HG03108 (cell line): Measurements from ENCODE around the gene TMEM150A.
"Not testable (repeated sequence)": the region's sequence is repeated elsewhere in the genome, so short reads cannot be mapped to it uniquely, and the experiment has no call there.

Experiments
- ATAC-seq: cut with Tn5 transposase; IDR thresholded peaks from one replicate; pipeline ENCODE4 v1.9.1; 2021; ENCODE audit warnings: moderate library complexity; ENCODE audit not compliant: unreplicated experiment

Gene TMEM150A

DNA sequence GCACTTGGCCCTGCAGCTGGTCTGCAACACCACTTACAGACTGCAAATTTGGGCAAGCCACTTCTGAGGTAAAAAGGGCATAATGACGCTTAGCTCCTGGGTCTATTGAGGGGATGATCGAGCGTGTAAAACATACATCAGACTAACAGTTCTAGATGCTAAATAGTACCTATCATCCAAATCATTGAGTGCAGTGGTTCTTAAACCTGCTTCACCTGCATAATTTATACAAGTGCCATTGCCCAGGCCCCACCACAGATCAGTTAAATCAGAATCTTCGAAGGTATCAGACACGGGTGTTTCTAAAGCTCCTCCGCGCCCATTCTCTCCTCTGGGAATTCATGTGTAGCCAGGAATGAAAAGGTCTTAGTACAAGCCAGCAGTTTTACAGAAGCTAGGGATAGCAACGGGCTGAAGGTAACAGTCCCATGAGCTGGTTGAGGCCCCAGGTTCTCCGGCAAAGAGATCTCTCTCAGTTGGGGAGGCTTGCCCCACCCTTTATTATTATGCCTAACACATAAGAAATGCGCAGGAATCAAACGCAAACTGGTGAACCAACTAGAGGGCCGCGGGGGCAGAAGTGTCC, 7.7 kb downstream of the TMEM150A start:
- no peak for ATAC-seq

DNA sequence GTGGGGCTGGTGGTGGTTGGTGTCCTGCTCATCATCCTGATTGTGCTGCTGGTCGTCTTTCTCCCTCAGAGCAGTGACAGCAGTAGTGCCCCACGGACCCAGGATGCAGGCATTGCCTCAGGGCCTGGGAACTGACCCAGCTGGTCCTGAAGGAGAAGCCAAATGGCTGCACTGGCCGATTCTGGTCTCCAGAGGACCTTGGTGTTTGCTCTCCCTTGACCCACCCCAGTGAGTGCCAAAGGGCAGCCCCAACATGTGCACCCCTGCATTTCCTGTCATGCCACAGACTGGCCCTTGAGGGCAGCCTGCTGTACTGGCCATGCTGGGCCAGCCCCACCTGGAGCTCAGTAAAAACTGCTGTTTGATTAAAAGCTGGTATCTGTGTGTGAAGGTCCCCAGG, 9.5 kb downstream of the TMEM150A start:
- no peak for ATAC-seq

DNA sequence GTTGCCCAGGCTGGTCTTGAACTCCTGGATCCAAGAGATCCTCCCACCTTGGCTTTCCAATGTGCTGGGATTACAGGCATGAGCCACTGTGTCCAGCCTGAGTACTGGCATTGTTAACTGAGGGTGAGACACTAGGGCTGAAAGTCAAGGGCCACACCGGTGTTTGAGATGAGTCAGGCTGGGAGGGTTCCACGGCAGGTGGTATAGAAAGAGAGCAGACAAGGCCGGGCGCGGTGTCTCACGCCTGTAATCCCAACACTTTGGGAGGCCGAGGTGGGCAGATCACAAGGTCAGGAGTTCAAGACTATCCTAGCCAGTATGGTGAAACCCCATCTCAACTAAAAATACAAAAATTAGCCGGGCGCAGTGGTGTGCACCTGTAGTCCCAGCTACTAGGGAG, 10.2 kb downstream of the TMEM150A start:
- not testable (repeated sequence) for ATAC-seq

DNA sequence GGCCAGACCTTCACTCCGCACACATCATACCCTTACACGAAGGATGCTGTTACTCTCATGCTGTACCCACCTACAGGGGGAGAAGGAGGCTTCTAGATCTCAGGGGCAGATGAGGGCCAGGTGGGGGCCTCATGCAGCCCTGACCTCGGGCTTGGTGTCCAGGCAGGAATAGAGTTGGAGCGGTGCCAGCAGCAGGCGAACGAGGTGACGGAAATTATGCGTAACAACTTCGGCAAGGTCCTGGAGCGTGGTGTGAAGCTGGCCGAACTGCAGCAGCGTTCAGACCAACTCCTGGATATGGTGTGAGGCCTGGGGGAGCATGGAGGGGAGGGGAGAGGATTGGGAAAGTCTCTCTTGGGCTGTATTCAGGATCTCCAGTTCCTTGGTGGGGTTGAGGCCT, 10.9 kb downstream of the TMEM150A start:
- ATAC-seq, result no peak

DNA sequence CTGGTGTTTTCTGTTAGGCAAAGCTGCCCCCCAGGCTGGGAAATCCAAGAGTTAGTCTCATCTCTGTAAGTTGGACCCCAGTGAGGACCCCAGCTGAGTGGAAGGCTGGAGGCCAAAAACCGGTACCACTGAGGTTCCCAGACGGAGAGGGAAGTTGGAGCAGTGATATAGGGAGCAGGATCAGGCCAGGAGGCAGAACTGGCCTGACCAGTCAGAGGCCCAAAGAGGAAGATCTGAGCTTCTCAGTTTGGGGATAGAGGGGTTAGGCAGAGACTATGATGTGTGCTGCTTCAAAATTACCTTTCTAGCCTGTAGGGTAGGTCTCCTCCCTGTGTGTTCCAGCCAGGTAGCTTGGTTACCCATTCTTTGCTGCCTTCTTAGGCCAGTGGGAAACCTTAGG, 11.5 kb downstream of the TMEM150A start:
- ATAC-seq, result no peak

DNA sequence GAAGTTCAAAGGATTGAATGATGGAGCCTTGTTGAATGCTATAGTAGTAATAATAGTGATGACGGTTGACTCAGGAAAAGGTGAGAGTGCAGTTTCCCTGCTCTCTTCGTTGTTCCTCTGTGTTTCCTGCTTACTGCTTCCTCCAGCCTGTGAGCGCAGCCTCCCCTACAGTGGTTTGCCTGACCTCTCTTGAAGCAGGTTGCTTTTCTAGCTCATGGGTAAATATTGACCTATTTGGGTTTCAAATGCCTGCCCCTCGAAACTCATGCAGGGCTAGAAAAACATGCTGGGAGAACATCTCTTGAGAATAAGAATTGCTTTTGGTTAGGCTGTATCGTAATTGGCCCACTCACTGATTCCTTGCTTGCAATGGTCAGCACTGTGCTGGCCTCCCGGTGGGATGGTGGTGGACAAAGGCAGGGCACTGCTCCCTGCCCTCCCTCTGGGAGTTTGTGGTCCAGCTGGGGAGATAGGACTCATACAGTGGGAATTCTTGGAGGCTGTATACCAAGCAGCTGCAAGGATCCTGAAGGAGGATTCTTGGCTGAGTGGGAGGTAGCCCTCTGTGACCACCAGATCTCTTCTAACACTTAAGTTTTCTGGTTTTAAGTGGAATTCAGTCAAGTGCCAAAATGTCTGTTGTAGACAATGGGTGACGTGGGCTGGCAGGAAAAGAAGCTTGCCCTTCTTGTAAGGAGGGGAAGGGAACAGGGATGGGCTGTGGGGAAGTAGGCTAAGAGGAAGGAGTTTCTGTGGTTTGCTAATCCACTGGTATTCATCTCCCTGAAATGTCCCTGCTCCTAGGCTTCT, 12.3 kb downstream of the TMEM150A start:
- no peak for ATAC-seq

DNA sequence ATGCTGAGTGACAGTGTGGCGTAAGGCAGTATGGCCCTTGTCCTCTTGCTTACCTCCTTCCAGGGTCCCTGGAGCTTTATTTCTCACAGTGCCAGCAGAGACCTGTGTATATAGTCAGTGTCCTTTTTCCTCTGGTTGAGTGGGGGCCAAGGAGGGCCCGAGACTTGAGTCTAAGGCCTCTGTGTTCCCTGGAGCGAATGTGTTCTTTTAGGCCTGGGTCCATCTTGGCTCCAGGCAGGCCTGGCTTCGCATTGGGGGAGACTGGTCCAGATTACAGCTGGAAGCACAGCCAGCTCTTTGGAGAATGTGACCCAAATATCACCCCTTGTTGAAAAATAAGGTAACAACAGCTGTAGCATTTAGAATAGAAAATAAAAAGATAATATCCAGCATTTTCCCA, 13.3 kb downstream of the TMEM150A start:
- no peak for ATAC-seq

DNA sequence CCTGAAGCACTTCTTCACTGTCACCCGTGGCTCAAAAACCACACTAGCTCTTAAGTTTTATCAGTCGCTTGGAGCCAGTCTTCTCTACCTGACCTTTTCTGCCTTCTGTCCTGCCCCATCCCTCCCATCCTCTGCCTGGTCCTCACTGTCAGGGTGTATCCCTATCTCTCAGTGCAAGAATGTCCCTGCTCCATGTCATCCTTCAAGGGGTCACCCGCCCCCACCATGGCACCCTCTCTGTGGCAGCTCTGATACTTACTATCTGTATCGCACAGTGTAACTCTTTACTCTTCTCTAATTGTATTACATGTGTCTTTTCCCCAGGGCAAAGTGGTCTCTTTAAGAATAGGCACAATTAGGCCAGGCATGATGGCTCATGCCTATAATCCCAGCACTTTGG, 13.9 kb downstream of the TMEM150A start:
- ATAC-seq, result no peak

DNA sequence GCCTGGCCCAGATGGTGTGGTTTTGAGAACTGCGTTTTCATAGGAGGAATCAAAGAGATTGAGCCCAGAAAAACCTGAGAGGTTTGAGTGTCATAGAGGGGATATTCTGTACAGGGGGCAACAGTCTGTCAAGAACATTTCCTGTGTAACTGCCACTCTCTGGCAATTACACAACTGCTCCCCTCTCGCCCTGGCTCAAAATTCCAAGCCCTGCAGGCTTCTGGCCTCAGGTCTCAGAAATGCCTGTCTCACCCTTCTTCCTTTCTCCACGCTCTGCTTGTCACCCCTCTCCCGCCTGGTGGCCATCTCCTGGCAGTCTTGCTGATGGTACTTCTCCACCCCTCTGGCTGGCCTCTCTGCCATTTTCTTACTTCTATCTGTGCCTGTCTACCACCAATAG, 14.3 kb downstream of the TMEM150A start:
- ATAC-seq, result no peak

DNA sequence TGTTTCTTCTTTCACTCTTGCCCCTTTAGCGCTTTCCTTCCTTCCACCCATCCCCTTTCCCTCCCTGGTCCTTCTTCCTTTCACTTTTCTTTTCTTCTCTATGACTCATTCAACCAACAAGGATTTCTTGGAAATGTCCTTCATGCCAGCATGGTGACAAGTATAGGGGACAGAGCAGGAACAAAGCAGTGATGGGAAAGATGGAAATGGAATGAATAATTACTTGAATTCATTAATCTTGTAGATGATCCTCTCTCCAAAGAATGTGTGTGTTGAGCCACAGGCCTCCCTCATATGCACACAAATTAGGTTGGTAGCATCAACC, 16.8 kb downstream of the TMEM150A start:
- no peak for ATAC-seq

DNA sequence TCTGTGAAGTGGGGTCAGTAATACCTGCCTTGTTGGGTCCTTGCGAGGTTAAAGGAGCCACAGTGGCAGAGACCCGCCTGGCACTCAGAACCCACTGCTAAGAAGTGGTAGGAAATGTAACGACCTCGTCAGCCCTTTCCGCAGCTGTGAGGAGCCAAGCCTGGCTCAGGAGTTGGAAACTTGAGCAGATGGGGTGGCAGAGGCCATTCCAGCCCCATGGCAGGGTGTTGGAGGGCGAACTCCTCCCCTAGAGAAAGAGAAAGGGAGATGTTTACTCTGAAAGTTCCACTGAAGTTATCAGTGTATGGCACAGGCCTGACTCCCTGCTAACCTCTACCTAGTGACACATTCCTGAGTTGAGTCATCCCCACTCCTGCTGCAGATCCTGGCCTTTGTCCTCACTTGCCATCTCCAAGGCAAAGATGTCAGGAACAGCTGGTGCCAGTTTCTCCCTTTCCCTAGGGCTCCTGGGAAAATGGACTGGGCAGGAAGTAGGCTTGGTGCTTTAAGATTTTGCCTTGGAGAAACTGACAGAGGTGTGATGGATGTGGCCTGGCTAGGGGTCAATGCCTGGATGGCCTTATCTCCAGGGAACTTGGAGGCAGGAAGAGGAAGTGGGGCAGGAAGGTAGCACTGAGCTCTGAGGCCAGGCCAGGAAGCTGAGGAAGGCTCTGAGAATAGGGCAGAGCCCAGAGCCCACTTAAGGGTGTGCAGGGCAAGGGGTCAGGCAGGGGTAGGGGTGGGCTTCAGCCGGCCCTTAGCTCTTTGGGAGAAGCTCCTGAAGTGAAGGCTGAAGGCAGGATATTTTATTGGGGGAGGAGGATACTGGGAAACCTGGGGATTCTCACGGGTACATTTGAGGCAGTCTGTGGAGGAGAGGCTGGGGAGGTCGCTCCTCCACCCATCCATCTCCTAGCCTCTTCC, 17.4 kb downstream of the TMEM150A start:
- peak; percentile 36 for ATAC-seq

DNA sequence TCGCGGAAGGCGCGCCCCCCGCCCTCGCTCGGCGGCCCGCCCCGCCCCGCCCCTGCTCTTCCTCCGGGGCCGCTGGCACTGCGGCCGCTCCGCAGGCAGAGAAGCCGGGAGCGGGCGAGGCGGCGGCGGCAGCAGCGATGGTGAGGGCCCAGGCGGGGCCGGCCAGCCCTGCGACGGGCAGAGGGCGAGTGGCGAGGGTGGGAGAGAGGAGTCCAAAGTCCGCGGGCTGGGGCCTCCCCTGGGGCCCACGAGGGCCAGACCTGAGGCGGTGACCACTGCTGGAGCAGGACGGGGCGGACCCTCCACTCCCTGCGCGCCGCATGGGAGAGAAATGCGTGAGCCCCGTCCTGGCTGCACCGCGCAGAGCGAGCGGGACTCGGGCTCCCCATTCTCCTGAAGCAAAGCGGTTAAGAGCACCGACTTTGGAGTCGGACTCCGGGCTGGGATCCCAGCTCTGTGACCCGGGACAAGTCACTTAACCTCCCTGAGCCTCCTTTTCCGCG, 18.1 kb downstream of the TMEM150A start, which contains the start of gene VAMP5:
Gene VAMP5 (plus strand): TSS at position 78 of the 503 bp plus-strand sequence. CDS start 60 bp downstream, at position 138.
- peak; percentile 52 for ATAC-seq

DNA sequence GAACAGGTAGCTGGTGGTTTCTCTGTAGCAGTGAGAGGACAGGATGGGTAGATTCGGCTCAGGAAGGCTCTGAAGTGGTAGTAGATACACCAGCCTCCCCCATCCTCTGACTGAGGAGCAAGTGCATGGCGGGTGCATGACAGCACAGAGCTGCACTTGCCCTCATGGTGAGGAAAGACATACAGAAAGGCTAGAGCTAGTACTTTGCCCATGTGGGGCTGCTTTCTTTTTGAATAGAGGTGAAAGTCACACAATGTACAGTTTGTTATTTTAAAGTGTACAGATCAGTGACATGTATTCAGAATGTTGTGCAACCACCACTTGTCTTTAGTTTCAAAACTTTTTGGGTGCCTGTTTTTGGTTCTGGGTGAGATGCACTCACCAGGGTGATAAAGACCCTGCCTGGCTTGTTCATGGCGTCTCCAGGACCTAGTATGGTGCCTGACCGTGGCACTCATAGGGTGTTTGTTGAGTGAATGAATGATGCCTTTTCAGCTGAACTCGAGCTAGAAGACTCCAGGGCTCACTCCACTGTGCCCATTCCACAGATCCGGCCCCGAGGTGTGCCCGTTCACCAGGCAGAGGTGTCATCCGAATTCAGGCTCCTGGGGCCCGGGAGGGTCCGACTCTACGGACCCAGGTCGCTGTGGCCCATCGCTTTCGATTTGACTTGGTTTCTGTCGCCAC, 18.7 kb downstream of the TMEM150A start:
- no peak for ATAC-seq

DNA sequence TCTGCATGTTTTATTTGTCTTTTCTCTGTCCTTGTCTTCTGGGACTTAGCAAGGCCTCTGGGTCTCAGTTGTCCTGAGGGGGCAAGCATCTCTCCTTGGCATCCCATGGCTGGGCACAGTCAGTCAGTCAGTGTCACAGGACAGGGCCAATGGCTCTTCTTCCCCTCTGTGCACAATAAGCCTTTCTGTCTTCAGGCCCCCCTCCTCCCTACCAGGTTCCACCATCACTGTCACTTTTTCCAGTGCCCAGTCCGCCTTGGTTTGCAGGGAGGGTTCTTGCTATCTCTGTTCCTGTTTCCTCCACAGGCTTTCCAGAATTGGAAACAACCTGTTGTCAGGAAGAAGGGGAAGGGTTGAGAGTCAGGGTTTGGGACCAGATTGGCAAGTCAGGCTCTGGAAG, 20.0 kb downstream of the TMEM150A start:
- no peak for ATAC-seq

DNA sequence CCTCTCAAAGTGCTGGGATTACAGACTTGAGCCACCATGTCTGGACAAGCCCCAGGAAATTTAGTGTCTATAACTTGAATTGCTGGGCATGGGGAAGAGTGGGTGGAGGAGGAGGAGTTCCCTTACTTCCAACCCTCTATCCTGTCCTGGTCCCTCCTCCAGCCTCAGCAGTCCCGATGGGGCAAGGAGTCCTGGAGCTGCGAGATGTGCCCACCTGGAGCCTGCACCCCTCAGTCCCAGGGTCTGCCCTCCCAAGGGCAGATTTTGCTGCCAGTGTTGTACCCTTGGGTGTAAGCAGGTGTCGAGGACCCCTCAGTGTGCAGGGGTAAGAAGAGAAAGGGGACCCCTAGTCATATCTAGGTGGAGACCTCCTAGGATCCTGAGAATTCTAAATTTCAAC, 22.3 kb downstream of the TMEM150A start:
- no peak for ATAC-seq

DNA sequence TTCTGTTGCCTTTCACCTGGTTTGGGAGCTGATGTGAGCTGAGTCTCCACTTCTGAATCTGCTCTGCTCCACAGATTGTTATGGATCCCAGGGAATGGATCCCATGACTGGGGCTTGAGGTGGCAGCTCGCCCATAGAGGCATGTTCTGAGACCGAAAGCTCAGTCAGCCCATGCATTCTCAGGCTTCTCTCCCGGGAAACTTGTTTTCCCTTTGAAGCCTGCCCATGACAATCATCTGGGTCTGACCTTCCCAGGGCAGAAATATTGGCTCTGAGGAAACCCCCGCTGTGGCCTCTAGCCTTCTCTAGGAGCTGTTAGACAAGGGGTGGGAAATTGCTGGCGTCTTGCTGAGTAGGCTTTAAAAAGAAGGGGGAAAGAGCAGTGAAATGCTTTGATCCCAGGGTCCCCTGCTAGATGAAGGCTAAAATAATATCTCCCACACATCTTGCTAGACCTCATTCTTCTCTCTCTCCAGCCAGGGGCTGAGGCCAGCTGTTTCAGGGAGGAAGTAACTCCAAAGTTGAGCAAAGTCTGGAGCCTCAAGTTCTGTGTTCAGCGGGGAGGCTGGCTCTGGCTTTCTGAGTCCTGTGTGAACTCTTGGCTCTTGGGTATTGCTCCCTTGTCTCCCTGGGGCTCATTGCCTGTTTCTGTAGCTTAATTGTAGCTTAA, 23.1 kb downstream of the TMEM150A start:
- no peak for ATAC-seq

DNA sequence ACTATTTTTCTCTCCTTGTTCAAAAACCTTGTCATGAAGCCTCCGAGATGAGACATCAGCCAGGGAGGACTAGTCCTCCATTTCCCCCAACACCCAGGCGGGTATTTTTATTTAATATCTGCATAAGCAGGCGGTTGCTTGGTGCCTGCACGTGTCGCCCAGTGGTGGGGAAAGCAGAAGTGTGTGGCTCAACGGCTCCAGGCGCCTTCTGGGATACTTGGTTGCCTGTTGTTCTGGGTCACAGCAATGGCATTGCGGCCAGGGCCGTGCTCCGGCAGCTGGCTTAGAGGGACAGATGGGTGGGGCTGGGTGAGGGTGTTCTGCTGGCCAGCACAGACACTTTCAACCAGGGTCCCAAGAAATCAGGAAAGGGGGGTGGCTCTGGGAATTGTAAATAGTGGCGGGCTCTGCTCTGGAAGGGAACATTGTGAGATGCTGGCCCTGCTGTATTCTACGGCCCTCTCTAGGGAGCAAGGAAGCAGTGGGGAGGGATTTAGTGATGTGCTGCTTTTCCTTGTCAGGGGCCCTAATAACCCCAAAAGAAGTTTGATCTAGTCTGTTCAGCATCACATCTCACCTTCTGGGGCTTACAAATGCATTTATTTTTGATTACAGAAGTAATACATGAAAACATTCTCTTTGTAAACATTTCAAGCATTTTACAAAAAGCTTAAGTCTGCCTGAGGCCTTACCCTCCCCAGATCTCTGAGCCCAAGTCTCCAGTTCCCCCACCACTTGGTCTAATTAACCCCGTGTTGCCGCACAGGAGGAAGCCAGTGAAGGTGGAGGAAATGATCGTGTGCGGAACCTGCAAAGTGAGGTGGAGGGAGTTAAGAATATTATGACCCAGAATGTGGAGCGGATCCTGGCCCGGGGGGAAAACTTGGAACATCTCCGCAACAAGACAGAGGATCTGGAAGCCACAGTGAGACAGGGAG, 24.0 kb downstream of the TMEM150A start:
- no peak for ATAC-seq

DNA sequence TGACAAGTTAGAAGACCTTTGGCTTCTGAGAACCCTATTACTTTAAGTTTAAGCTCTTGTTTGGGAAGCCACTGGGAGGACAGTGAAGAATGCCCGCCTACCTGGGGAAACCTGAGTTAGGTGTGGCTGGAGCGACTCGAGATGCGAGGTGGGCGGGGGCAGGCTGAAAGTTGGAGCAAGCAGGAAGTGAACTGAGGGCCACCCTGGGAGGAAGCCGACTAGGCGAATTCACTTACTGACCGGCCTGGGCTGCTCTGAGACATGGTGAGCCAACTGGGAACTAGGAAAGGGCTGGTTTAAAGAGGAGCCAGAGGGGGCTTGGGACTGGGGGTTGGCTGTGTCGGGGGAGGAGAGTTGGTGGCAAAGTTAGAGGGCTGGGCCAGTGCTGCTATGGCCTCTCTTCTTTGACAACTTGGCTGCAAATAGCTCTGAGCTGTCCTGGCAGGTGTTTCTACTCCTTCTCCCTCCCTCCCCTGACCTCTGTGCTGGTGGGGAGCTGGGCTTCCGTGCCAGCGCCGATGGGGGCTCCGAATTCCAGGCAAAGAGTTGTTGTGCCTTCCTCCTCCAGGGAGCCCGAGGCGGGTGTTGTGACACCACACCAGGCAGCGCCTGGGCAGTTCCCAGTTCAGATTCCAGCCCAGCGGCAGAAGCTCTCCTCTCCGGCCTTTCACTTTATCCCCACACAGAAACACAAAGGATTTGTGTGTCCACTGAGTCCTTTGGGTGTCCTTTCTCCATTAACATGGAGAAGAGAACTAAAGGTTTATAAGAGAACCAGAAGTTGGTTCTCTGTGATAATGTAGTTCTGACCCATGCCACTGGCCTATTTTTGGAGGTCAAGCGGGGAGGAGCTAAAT, 24.9 kb downstream of the TMEM150A start, which contains the start of gene VAMP8:
Gene VAMP8 (plus strand): TSS at position 201 of the 857 bp plus-strand sequence. CDS start 61 bp downstream, at position 262.
- peak; percentile 56 for ATAC-seq
